Activated CD4-positive, alpha-beta T cell treated with anti-CD3 and anti-CD28 coated beads for 36 hours (primary cell): ENCODE data around the gene HRNR. TPM values are rescaled to one million over a fixed set of nuclear protein-coding genes. Genes with fewer than 3 reads are reported as not detected.
A peak's percentile ranks its signal among the peaks of the same experiment; 100 is the strongest.
"Not testable (repeated sequence)": the region's sequence is repeated elsewhere in the genome, so short reads cannot be mapped to it uniquely, and the experiment has no call there.

Source experiments
- ATAC-seq: fragments of 200-7000 bp; cut with Tn5 transposase; one replicate; pipeline ENCODE4 v1.10.0; 2021; ENCODE audit warnings: mild to moderate bottlenecking, moderate library complexity
- CTCF ChIA-PET: fragments of 350-600 bp; sonication (Branson Sonifier 250); formaldehyde crosslinking; loops from one replicate; lab custom pipeline; 2021; ENCODE audit warnings: antibody characterized with exemption; lab: Charles Lee
- POLR2A ChIA-PET: fragments of 350-600 bp; sonication (Branson Sonifier 250); formaldehyde crosslinking; loops from one replicate; lab custom pipeline; 2021; ENCODE audit warnings: antibody characterized with exemption, inconsistent platforms; lab: Charles Lee
- DNase-seq: peaks from one replicate; pipeline ENCODE4 v3.0.0-alpha.2; 2020
- H3K27ac Mint-ChIP-seq: one replicate; pipeline ENCODE4 v1.8.0; 2021; ENCODE audit warnings: mixed read lengths
- H3K27me3 Mint-ChIP-seq: one replicate; pipeline ENCODE4 v1.8.0; 2021; ENCODE audit warnings: mixed read lengths
- H3K36me3 Mint-ChIP-seq: one replicate; pipeline ENCODE4 v1.8.0; 2021; ENCODE audit warnings: low read depth, mixed read lengths
- H3K4me1 Mint-ChIP-seq: one replicate; pipeline ENCODE4 v1.8.0; 2021; ENCODE audit warnings: mixed read lengths
- H3K4me3 Mint-ChIP-seq: one replicate; pipeline ENCODE4 v1.8.0; 2021; ENCODE audit warnings: mild to moderate bottlenecking, moderate library complexity, mixed read lengths
- H3K9me3 Mint-ChIP-seq: one replicate; pipeline ENCODE4 v1.8.0; 2021; ENCODE audit warnings: low read depth, mixed read lengths
- intact Hi-C, 2 experiments: fragments of 100-400 bp; cut with DNase I in 1 of 2; cut with micrococcal nuclease in 1 of 2; formaldehyde crosslinking; loops; one replicate each; pipeline versions ENCODE4 v1.14.2 to v1.15.1; 2022 to 2024; cut with DNase I, micrococcal nuclease
- total RNA-seq, 2 experiments: library from RNA; stranded (reverse); gene quantifications; one replicate each; pipeline ENCODE4 v1.2.3, GENCODE V29; 2021

The HRNR gene
- total RNA-seq, 2 experiments from 2014 or later, result not detected

GRCh38 chr1:152219438-152219837 is 4.6 kb downstream of the HRNR start:
- ATAC-seq, CTCF ChIA-PET, DNase-seq: not testable (repeated sequence)

GRCh38 chr1:152218762-152219436 is 5.1 kb downstream of the HRNR start:
- ChIA-PET POLR2A (no interaction called here), CTCF (no interaction called here)
- intact Hi-C loops, result no loop called here
- Mint-ChIP-seq H3K4me3 (no peak overlapping the region), H3K27me3 (peaks cover 8% of the 10 kb centered on the region), H3K4me1 (no peaks in the 10 kb centered on the region), H3K27ac (no peak overlapping the region), H3K9me3 (no peaks in the 10 kb centered on the region), H3K36me3 (no peaks in the 10 kb centered on the region)
- no peak for DNase-seq
- ATAC-seq, result no peak

More at GRCh38 chr1:152219438-152219837, 4.6 kb downstream of the HRNR start:
- H3K4me3 Mint-ChIP-seq, intact Hi-C loops, H3K27me3 Mint-ChIP-seq, H3K4me1 Mint-ChIP-seq, POLR2A ChIA-PET, H3K27ac Mint-ChIP-seq, H3K9me3 Mint-ChIP-seq, H3K36me3 Mint-ChIP-seq: not testable (repeated sequence)

GRCh38 chr1:152215604-152216003 is 8.4 kb downstream of the HRNR start:
- H3K27me3 Mint-ChIP-seq, H3K4me1 Mint-ChIP-seq, intact Hi-C loops, ATAC-seq, DNase-seq, H3K27ac Mint-ChIP-seq, H3K9me3 Mint-ChIP-seq, CTCF ChIA-PET, H3K4me3 Mint-ChIP-seq, H3K36me3 Mint-ChIP-seq, POLR2A ChIA-PET: not testable (repeated sequence)

GRCh38 chr1:152214911-152215310 is 9.1 kb downstream of the HRNR start:
- DNase-seq, H3K4me3 Mint-ChIP-seq, intact Hi-C loops, H3K36me3 Mint-ChIP-seq, ATAC-seq, H3K27me3 Mint-ChIP-seq, H3K27ac Mint-ChIP-seq, H3K4me1 Mint-ChIP-seq, CTCF ChIA-PET, H3K9me3 Mint-ChIP-seq, POLR2A ChIA-PET: not testable (repeated sequence)

- H3K4me3 Mint-ChIP-seq, result no peak overlapping the region
- H3K4me1 Mint-ChIP-seq, result no peaks in the 10 kb centered on the region
- intact Hi-C loops, result no loop called here
- H3K9me3 Mint-ChIP-seq, result no peaks in the 10 kb centered on the region
- DNase-seq, result no peak
- ATAC-seq, result no peak
- H3K36me3 Mint-ChIP-seq, result no peaks in the 10 kb centered on the region
- peaks cover 11% of the 10 kb centered on the region for H3K27me3 Mint-ChIP-seq
- no peak overlapping the region for H3K27ac Mint-ChIP-seq
- CTCF ChIA-PET, result interaction anchor here (1.0 to 1.5 kb wide), 3 partner anchors 10 to 271 kb away, joined by 3 to 7 read pairs (median 4); no protein-coding TSS in a partner anchor
- POLR2A ChIA-PET, result no interaction called here
Measured at GRCh38 chr1:152198982-152199381, 25.0 kb downstream of the HRNR start.

GRCh38 chr1:152197361-152197941 is 26.5 kb downstream of the HRNR start:
- ATAC-seq (no peak), DNase-seq (no peak)
- H3K9me3 Mint-ChIP-seq, result no peaks in the 10 kb centered on the region
- H3K4me3 Mint-ChIP-seq, result no peak overlapping the region
- POLR2A ChIA-PET, result no interaction called here
- peaks cover 11% of the 10 kb centered on the region for H3K27me3 Mint-ChIP-seq
- H3K27ac Mint-ChIP-seq, result no peak overlapping the region
- H3K36me3 Mint-ChIP-seq, result no peaks in the 10 kb centered on the region
- no peaks in the 10 kb centered on the region for H3K4me1 Mint-ChIP-seq
- intact Hi-C loops, result no loop called here
- CTCF ChIA-PET, result interaction anchor here (0.5 to 1.5 kb wide), 4 partner anchors 8 to 251 kb away, joined by 3 to 7 read pairs (median 4); no protein-coding TSS in a partner anchor

GRCh38 chr1:152191711-152192110 is 32.3 kb downstream of the HRNR start:
- ATAC-seq (no peak), DNase-seq (no peak)
- intact Hi-C loops, result no loop called here
- H3K4me3 Mint-ChIP-seq, result no peak overlapping the region
- no peaks in the 10 kb centered on the region for H3K9me3 Mint-ChIP-seq
- peaks cover 5% of the 10 kb centered on the region for H3K4me1 Mint-ChIP-seq
- ChIA-PET CTCF (interaction anchor here (1.2 to 4.4 kb wide), 3 partner anchors 10 to 267 kb away, joined by 3 to 35 read pairs (median 5); no protein-coding TSS in a partner anchor), POLR2A (interaction anchor here (0.7 kb wide), 1 partner anchor 251 kb away, joined by 3 read pairs; no protein-coding TSS in a partner anchor)
- peaks cover 4% of the 10 kb centered on the region for H3K27me3 Mint-ChIP-seq
- no peak overlapping the region for H3K27ac Mint-ChIP-seq
- no peaks in the 10 kb centered on the region for H3K36me3 Mint-ChIP-seq

GRCh38 chr1:152191260-152191659 is 32.7 kb downstream of the HRNR start:
- ATAC-seq (no peak), DNase-seq (no peak)
- Mint-ChIP-seq H3K4me1 (peaks cover 5% of the 10 kb centered on the region), H3K36me3 (no peaks in the 10 kb centered on the region), H3K27me3 (peaks cover 4% of the 10 kb centered on the region), H3K9me3 (no peaks in the 10 kb centered on the region), H3K27ac (no peak overlapping the region), H3K4me3 (no peak overlapping the region)
- ChIA-PET CTCF (interaction anchor here (0.8 to 4.4 kb wide), 3 partner anchors 16 to 268 kb away, joined by 4 to 35 read pairs (median 5); no protein-coding TSS in a partner anchor), POLR2A (no interaction called here)
- intact Hi-C loops, result no loop called here

GRCh38 chr1:152190589-152190988 is 33.4 kb downstream of the HRNR start:
- ChIA-PET CTCF (interaction anchor here (0.8 to 4.4 kb wide), 3 partner anchors 16 to 268 kb away, joined by 4 to 35 read pairs (median 5); no protein-coding TSS in a partner anchor), POLR2A (no interaction called here)
- DNase-seq, result no peak
- Mint-ChIP-seq H3K9me3 (no peaks in the 10 kb centered on the region), H3K27me3 (peaks cover 4% of the 10 kb centered on the region), H3K36me3 (no peaks in the 10 kb centered on the region), H3K4me3 (no peak overlapping the region), H3K27ac (no peak overlapping the region), H3K4me1 (peaks cover 5% of the 10 kb centered on the region)
- no peak for ATAC-seq
- intact Hi-C loops, result loop anchor here in 1 of 2 experiments (1.0 kb wide), 1 partner anchor 157 kb away; no protein-coding TSS in a partner anchor

- H3K27me3 Mint-ChIP-seq, result peaks cover 11% of the 10 kb centered on the region
- no peaks in the 10 kb centered on the region for H3K9me3 Mint-ChIP-seq
- DNase-seq, result peak; percentile 83
- H3K27ac Mint-ChIP-seq, result peak overlapping the region; percentile 48
- ChIA-PET POLR2A (no interaction called here), CTCF (interaction anchor here (0.7 to 9.3 kb wide), 29 partner anchors 9 to 1102 kb away, joined by 3 to 193 read pairs (median 6); no protein-coding TSS in a partner anchor)
- peak overlapping the region; percentile 65 for H3K4me3 Mint-ChIP-seq
- peak; percentile 76 for ATAC-seq
- intact Hi-C loops, result loop anchor here (1.0 to 10.0 kb wide), 10 partner anchors 79 to 343 kb away; no protein-coding TSS in a partner anchor
- no peaks in the 10 kb centered on the region for H3K36me3 Mint-ChIP-seq
- peaks cover 8% of the 10 kb centered on the region for H3K4me1 Mint-ChIP-seq
Measured at GRCh38 chr1:152189657-152190442, 34.1 kb downstream of the HRNR start.
